Adrenal gland (tissue), 19 donors: ENCODE measurements around the gene CEP104. TPM values are rescaled to one million over a fixed set of nuclear protein-coding genes. Genes with fewer than 3 reads are reported as not detected.
A peak's percentile ranks its signal among the peaks of the same experiment; 100 is the strongest.

Experiments
- DNase-seq, 7 donors: peaks; one replicate each; pipeline ENCODE4 v3.0.0-alpha.2; 2019 to 2020
- H3K27ac ChIP-seq, 5 donors: fragments of 200-600 bp; sonication (generic) in 4 of 5; 1 replicate in 3 of 5; 2 replicates in 2 of 5; pipeline versions ENCODE4 v1.5.1 to v1.8.0; 2016 to 2020; ENCODE audit warnings: mild to moderate bottlenecking in 1 of 5
- H3K27me3 ChIP-seq: fragments of 200-600 bp; 2 replicates; pipeline ENCODE4 v1.8.0; 2021
- H3K36me3 ChIP-seq, 2 donors: fragments of 200-600 bp; replicated peaks in 1 of 2; 1 replicate in 1 of 2; 2 replicates in 1 of 2; pipeline versions ENCODE4 v1.5.1 to v1.8.0; 2018 to 2022
- H3K4me1 ChIP-seq, 2 donors: fragments of 200-600 bp; replicated peaks in 1 of 2; 1 replicate in 1 of 2; 2 replicates in 1 of 2; pipeline versions ENCODE4 v1.5.1 to v1.8.0; 2018 to 2021
- H3K4me3 ChIP-seq, 4 donors: fragments of 200-600 bp; sonication (generic) in 3 of 4; one replicate each; pipeline ENCODE4 v1.5.1; 2016 to 2018
- H3K9me3 ChIP-seq, 3 donors: fragments of 200-600 bp; sonication (generic) in 1 of 3; replicated peaks in 1 of 3; 1 replicate in 2 of 3; 2 replicates in 1 of 3; pipeline versions ENCODE4 v1.5.1 to v1.8.0; 2016 to 2021
- CTCF ChIP-seq, 6 experiments: fragments of 450-650 bp in 4 of 6; fragments of 200-600 bp in 2 of 6; sonication (generic) in 1 of 6; IDR thresholded peaks; 1 replicate in 5 of 6; 2 replicates in 1 of 6; pipeline versions ENCODE4 v1.5.1 to v1.8.0; 2016 to 2021; ENCODE audit warnings: antibody characterized with exemption in 6 of 6, mild to moderate bottlenecking in 2 of 6, moderate library complexity in 1 of 6
- POLR2A ChIP-seq, 2 donors: fragments of 450-650 bp; IDR thresholded peaks; one replicate each; pipeline ENCODE4 v1.6.1; 2017; ENCODE audit warnings: antibody characterized with exemption in 2 of 2, mild to moderate bottlenecking in 2 of 2, moderate library complexity in 1 of 2
- WGBS, 4 donors: extraction: QIAGEN DNeasy Blood & Tissue Kit in 2 of 4; methylation state at CpG; one replicate each; pipeline versions ENCODE4 v1.1.5 to v1.1.7; 2013 to 2017; 5-methylcytosine and 5-hydroxymethylcytosine counted together
- intact Hi-C, 2 donors: fragments of 100-400 bp; cut with DNase I; formaldehyde crosslinking; loops; one replicate each; pipeline versions ENCODE4 v1.14.1 to v1.15.0; 2022 to 2023
- long read RNA-seq, 10 donors: library from polyadenylated mRNA in 3 of 10; unstranded in 2 of 10; stranded (forward) in 1 of 10; transcript quantifications; one replicate each; pipeline ENCODE4 v2.0.0 and lab custom pipeline, GENCODE V29; 2021 to 2026
- polyA plus RNA-seq, 3 donors: library from polyadenylated mRNA; stranded (reverse); fragments of 200-250 nt in 2 of 3; fragments of 350-450 nt in 1 of 3; fragmentation: Illumina TruSeq in 1 of 3; extraction: RNeasy Lipid Tissue Mini Kit (QIAGEN cat#74804) in 1 of 3; gene quantifications; one replicate each; pipeline ENCODE4 v1.2.3, GENCODE V29; 2013 to 2014
- total RNA-seq, 9 donors: library from RNA; depleted of rRNA in 4 of 9; stranded (reverse); fragments of >200 nt in 4 of 9; fragments of 120-200 nt in 1 of 9; fragmentation: NEBNext Ultra II Directional in 1 of 9; extraction: Animal tissue kit (Norgen Biotek cat#: 25700) in 1 of 9; gene quantifications; one replicate each; pipeline versions ENCODE4 v1.1.0 to v1.2.4, GENCODE V29; 2013 to 2023
- donor health status: healthy with polysubstance abuse.
- donor health status: Bipolar disorder and iron deficiency.
- donor health status: DM: yes; HTN: yes; CAD: no.
- donor health status: DM: no; HTN: no; CAD: no.
- donor health status: DM: no; HTN: no; CAD: no.
- donor health status: DM: yes; HTN: yes; CAD: no.

The CEP104 gene
- total RNA-seq: 10 to 100 TPM; 14.2 to 80.9 (median 45.0) TPM
- 10 to 100 TPM; 13.6 to 54.6 (median 16.1) TPM for polyA plus RNA-seq
- long read RNA-seq, donor 1: 0 reads
- long read RNA-seq, donor 2: 0 reads
- long read RNA-seq, donor 3, full-length matches to known transcripts: 1 of 1 reads
- long read RNA-seq, donor 3, partial matches to known transcripts: 0 of 1 reads
- long read RNA-seq, donor 3, other reads (novel, unspliced or antisense): 0 of 1 reads
- long read RNA-seq, donor 4, partial matches to known transcripts: 4 of 5 reads
- long read RNA-seq, donor 4, other reads (novel, unspliced or antisense): 1 of 5 reads
- long read RNA-seq, donor 5, full-length matches to known transcripts: 36 of 62 reads
- long read RNA-seq, donor 5, partial matches to known transcripts: 14 of 62 reads
- long read RNA-seq, donor 5, other reads (novel, unspliced or antisense): 12 of 62 reads
- long read RNA-seq, donor 6, partial matches to known transcripts: 2 of 2 reads
- long read RNA-seq, donor 6, other reads (novel, unspliced or antisense): 0 of 2 reads
- long read RNA-seq, donor 7: 0 reads
- long read RNA-seq, donor 8, full-length matches to known transcripts: 3 of 3 reads
- long read RNA-seq, donor 8, partial matches to known transcripts: 0 of 3 reads
- long read RNA-seq, donor 8, other reads (novel, unspliced or antisense): 0 of 3 reads
- long read RNA-seq, donor 9, full-length matches to known transcripts: 2 of 2 reads
- long read RNA-seq, donor 9, partial matches to known transcripts: 0 of 2 reads
- long read RNA-seq, donor 9, other reads (novel, unspliced or antisense): 0 of 2 reads
- long read RNA-seq, donor 10: 0 reads

DNA sequence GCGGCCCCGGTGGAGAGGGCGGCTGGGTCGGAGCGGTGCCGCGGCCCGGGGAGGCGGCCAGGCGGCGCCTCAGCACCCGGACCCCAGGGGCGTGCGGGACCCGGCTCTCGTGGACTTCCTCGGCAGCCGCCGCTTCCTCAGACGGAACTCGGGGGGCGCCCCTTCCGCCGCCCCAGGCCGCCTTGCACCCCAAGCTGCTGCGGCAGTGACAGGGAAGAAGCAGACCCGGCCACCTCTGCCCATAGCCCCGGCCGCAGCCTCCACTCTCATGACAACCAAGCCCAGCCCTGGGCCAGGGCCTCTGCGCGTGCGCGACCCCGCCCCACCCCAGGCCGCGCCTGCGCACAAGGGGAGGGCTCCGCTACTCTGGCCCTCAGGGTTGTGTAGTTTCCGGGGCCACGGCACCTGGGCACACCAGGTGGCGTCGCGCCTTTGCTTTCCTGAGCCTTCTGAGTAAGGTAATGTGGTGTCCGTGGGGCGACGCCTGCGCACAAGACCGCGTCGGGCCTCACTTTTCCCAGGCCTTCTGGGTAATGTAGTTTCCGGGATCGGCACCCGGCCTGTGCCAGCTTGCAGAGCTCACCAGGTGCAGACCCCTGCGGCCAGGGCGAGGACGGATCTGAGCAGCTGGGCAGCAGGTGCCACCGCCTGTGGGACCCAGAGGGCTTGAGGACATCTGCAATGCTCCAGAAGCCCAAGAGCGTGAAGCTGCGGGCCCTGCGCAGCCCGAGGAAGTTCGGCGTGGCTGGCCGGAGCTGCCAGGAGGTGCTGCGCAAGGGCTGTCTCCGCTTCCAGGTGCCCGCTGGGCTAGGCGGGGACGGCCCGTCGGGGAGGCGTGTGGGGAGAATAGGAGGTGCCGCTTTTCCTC, at the start of gene CEP104, which contains the start of gene DFFB:
CEP104 (minus strand) TSS at position 289 of the 868 bp plus-strand sequence. CDS start 4,804 bp downstream, outside the sequence.
DFFB (plus strand) TSS at position 554 of the 868 bp plus-strand sequence; CDS start at position 682, 128 bp downstream.
- Histone ChIP-seq H3K9me3 (no peaks in the 10 kb centered on the region), H3K4me3 (peak within 1 kb of the TSS; percentile 30 to 79 (median 70)), H3K27ac (peak within 1 kb of the TSS in 4 of 5 donors; percentile 54 to 79 (median 68)), H3K27me3 (no peaks in the 10 kb centered on the region), H3K4me1 (peaks cover 18 to 39% of the 10 kb centered on the region in 2 donors), H3K36me3 (no peaks in the 10 kb centered on the region)
- peak; percentile 92 to 98 (median 93) for DNase-seq
- intact Hi-C loops: no loop called here
- WGBS, 4 donors: 0 to 1% (median 0%) methylated on average over 14 to 73 of the region's 73 CpGs
- TF ChIP-seq POLR2A (IDR thresholded peaks at IDR 0.05): peak; percentile 35 to 75
- TF ChIP-seq CTCF (IDR thresholded peaks at IDR 0.05): peak in 2 of 6 experiments; percentile 12 to 13

- DNase-seq: no peak
- Histone ChIP-seq H3K27ac (no peak overlapping the region), H3K9me3 (no peaks in the 10 kb centered on the region), H3K36me3 (no peaks in the 10 kb centered on the region), H3K27me3 (peaks cover 3% of the 10 kb centered on the region), H3K4me1 (no peaks in the 10 kb centered on the region), H3K4me3 (no peak overlapping the region)
- TF ChIP-seq POLR2A (IDR thresholded peaks at IDR 0.05) (no peak), CTCF (IDR thresholded peaks at IDR 0.05) (no peak)
- intact Hi-C loops: no loop called here
- 70 to 84% (median 81%) methylated on average over 6 to 11 of the region's 11 CpGs for whole genome bisulfite sequencing, 4 donors
Observed at GRCh38 chr1:3906672-3907020, 49.6 kb upstream of the CEP104 start.

DNA sequence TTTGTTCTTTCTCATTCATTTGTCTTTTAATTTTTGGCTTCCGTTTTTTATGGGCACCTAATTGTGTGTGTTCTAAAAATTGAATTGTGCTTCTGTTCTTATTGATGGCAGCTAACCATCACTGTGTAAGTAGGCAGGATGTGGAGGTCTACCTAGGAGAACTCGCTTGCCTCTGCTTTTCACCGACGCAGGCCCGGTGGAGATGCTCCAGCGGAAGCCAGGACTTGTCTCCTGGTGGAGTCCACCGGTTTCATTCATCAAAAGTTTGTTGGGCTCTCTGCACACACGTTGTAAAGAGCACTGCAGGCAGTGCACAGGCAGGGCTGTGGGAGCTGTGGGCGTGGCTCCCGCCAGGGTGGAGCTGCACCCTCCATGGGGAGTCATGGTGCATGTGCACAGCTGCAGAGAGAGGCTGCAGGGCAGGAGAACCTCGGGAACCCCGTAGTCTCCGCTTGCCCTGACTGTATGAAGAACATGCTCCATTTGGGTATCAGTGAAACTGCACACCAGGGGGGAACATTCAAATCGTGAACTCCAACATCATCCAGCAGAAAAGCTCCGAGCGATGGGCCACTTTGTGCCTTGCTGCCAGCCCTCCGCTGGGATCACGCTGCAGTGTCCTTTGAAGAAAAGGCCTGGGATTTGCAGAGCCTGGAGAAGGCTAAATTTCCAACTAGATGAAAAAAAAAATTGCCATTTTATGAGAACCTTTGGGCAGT, 49.1 kb upstream of the CEP104 start:
- Histone ChIP-seq H3K4me3 (no peak overlapping the region), H3K27ac (no peak overlapping the region), H3K36me3 (no peaks in the 10 kb centered on the region), H3K27me3 (no peaks in the 10 kb centered on the region), H3K4me1 (no peaks in the 10 kb centered on the region), H3K9me3 (no peaks in the 10 kb centered on the region)
- TF ChIP-seq POLR2A (IDR thresholded peaks at IDR 0.05) (no peak), CTCF (IDR thresholded peaks at IDR 0.05) (no peak)
- intact Hi-C loops: no loop called here
- WGBS, 4 donors: 87 to 88% (median 88%) methylated on average over 16 to 18 of the region's 18 CpGs
- no peak for DNase-seq
